HG03039 (cell line): ENCODE measurements around the gene SNTA1.
"Not testable (repeated sequence)": the region's sequence is repeated elsewhere in the genome, so short reads cannot be mapped to it uniquely, and the experiment has no call there.

Experiments used
- ATAC-seq: cut with Tn5 transposase; IDR thresholded peaks from one replicate; pipeline ENCODE4 v1.9.1; 2021; ENCODE audit warnings: mild to moderate bottlenecking, moderate library complexity; ENCODE audit not compliant: unreplicated experiment

Gene SNTA1

DNA sequence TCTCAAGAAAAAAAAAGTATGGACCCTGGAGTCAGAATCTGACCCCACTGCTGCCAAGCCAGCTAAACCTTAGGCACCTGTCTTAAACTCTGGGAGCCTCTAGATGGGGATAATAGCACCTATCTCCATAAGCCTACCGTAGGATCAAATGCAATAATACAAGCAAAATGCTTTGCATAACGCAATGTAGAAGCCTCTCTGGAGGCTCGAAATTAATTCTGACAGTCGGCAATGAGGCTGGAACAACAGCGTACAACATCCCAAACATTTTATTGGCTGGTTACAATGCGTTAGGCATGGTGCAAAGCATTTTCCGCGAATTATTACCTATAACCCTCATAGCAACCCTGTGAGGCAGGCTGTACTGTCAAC is 42.8 kb downstream of the SNTA1 start:
- ATAC-seq, result no peak

DNA sequence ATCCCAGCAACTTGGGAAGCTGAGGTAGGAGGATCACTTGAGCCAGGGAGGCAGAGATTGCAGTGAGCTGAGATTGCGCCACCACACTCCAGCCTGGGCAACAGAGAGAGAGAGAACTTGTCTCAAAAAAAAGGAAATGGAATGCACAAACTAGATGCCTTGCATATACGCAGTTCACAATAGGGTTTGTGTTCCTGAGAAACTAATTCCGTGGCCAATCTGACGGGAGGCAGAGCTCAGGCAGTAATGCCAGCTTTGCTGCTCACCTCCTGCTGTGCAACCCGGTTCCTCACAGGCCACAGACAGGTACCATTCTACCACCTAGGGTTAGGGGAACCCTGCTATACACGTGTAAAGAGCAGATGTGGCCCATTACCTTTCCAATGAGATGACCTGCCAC is 43.6 kb downstream of the SNTA1 start:
- no peak for ATAC-seq

DNA sequence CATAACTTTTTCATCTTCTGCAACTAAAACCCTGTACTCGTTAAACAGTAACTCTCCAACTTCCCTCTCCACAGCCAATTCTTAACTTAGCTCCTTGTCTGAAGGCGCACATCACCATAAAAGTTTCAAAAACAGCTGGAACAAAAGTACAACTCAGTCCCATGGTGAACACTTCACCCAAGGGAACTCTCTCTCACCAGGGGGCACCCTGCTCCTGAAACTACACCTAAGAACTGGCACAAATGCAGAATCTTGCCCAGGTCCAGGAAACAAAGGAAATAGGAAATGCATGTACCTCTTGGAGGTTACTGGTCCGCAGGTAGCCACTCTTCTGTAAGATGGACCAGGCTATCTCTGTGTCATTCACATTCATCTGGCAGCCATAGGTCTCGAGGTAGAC is 48.8 kb downstream of the SNTA1 start:
- no peak for ATAC-seq

DNA sequence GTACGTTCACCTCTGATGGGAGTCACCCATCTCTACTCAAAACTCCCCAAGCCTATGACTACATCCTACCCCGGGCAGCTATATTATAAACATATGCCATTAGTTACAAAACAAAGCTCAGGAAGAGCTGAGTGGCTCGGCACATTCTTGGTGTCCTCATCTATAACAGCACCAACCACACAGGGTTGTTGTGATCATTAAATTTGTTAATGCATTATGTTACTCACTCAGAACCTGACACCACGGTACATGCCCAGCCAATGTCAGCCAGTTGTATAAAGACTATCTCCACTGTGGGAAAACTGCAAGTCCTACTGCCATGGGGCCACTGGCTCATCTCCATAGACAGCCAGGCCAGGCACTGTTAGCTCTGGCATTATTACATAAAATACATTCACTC is 50.0 kb downstream of the SNTA1 start:
- ATAC-seq, result no peak

DNA sequence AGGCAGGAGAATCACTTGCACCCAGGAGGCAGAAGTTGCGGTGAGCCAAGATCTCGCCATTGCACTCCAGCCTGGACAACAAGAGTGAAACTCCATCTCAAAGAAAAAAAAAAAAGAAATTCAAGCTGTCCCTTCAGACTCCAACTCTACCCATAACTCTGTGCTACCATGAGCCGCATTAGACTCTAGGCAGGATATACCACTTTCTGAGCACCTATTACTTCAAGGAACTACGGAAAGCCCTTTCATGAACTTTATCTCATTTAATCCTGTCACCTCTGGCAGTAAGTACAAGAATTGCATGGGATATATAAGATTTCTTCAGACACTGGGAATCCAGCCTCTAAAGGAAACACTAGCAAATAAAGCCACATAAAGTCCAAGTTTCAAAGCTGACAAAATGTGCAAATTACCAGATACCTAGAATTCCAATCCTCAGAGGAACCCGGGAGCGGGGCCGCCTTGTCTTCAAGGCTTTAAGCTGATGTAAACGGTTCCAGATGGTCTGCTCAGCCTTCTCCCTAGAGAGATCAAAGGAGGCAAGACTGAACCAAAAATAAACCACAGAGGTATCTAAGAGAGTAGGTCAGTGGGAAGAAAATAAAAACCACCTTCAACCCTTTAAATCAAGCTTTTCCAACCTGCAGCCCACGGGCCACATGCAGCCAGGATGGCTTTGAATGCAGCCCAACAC is 51.7 kb downstream of the SNTA1 start:
- ATAC-seq, result no peak

DNA sequence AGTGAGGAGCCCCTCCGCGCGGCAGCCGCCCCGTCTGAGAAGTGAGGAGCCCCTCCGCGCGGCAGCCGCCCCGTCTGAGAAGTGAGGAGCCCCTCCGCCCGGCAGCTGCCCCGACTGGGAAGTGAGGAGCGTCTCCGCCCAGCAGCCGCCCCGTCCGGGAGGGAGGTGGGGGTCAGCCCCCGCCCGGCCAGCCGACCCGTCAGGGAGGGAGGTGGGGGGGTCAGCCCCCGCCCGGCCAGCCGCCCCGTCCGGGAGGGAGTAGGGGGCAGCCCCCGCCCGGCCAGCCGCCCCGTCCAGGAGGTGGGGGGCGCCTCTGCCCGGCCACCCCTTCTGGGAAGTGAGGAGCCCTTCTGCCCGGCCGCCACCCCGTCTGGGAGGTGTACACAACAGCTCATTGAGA is 54.2 kb downstream of the SNTA1 start:
- ATAC-seq, result not testable (repeated sequence)

DNA sequence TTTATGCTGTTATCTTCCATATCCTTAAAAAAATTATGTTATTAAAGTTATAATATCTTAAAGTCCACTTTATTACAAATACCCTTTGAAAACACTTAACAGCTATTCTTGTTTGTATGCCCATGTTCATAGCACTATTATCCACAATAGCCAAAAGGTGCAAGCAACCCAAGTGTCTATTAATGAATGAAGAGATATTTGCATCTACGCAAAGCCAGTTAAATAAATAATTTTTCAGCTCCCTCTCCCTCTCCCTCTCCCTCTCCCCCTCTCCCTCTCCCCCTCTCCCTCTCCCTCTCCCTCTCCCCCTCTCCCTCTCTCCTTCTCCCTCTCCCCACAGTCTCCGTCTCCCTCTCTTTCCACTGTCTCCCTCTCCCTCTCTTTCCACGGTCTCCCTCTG is 55.3 kb downstream of the SNTA1 start:
- ATAC-seq, result no peak

DNA sequence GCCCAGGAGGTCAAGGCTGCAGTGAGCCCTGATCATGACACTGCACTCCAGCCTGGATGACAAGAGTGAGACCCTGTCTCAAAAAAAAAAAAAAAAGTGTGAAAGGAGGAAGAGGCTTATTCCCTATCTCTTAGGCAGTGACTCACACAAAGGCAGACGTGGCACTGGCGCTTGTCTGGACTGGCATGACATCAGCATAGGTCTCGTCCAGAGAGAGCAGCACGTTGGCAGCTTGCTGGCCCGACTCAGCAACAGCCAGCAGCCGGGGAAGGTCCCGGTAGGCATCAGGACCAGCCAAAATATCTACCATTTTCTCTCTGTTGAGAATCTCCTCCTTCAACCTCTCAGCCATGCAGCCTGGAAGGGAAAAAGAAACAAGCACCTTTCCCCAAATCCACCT is 56.4 kb downstream of the SNTA1 start:
- ATAC-seq, result no peak

DNA sequence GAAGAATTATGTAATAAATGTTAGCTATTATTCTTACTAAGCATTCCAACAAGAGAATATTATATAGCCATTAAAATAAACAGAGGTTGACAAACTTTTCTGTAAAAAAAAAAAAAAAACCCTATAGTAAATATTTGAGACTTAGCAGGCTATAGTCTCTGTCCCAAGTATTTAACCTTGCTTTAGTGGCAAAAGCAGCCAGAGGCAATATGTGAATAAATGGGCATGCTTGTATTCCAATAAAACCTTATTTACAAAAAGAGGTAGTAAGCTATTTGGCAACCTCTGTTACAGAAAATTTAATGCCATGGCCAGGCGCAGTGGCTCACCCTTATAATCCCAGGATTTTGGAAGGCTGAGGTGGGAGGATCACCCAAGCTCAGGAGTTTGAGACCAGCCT is 56.9 kb downstream of the SNTA1 start:
- ATAC-seq, result no peak

DNA sequence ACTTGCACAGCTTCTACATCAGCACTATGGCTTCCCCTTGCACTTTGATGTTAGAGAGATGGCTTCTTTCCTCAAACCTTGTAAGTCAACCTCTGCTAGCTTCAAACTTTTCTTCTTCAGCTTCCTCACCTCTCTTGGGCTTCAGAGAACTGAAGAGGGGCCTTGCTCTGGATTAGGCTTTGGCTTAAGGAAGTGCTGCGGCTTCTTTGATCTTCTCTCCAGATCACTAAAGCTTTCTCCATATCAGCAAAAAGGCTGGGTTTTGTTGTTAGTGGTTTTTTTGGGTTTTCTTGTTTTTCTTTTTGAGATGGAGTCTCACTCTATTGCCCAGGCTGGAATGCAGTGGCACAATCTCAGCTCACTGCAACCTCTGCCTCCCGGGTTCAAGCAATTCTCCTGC is 66.2 kb downstream of the SNTA1 start:
- ATAC-seq, result no peak

DNA sequence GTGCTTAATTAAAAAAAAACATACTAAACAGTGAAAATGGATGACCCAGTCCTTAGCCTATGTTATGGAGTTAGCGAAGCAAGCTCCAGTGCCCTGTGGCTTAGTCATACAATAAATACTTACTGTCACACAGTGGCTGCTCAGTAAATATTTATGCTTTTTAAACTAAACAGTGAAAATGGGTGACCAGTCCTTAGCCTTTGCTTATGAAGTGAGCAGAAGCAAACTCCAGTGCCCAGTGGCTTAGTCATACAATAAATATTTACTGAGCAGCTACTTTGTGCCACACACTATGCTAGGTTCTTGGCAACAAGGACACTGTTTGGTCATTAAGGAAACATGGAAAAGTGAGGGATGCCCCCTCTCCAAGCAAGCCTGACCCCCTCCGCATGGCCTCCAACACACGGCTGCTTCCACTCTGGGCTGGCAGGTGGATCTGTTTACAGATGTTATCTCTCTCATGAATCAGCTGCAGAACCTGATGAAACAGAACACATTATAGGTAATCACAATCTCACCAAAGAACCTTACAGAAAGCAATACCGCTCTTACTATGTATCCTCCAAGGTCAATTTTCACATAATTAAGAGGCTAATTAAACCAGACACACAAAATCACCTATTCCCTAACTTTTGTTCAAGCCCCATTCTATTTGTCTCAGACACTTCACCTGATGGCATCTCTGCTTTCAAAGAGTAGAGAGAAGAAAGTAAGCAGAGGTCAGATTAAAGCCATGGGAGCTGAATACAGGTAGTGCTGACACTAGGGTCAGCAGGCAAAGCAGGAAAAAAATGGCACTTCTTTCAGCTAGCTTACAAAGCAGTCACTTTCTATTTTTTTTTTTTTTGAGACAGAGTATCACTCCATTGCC is 69.6 kb downstream of the SNTA1 start:
- ATAC-seq, result no peak

DNA sequence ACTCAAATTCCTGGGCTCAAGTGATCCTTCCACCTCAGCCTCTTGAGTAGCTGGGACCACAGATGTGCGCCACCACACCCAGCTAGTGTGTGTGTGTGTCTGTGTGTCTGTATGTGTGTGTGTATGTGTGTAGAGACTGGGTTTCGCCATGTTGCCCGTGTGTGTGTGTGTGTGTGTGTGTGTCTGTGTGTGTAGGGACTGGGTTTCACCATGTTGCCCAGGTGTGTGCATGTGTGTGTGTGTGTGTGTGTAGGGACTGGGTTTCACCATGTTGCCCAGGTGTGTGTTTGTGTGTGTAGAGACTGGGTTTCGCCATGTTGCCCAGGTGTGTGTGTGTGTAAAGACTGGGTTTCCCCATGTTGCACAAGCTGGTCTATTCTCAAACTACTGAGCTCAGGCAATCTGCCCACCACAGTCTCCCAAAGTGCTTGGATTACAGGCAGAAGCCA is 70.5 kb downstream of the SNTA1 start:
- ATAC-seq, result no peak

DNA sequence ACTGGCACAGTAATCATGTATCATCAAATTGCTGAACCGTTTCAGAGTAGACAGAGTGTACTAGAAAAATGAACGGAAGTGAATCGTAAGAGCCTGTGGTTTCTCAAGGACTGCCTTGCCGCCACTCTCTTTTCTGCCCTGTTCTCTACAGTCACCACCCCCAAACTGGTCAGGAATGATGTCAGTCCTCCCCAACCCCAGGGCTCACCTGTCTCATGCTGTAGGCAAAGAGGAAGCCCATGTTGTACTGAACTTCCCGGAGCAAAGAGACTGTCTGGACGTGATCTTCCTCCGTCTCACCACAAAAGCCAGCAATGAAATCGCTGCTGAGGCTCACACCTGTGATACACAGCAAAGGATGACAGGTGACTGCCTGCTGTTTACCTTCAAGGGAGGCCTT is 73.3 kb downstream of the SNTA1 start:
- ATAC-seq, result no peak

DNA sequence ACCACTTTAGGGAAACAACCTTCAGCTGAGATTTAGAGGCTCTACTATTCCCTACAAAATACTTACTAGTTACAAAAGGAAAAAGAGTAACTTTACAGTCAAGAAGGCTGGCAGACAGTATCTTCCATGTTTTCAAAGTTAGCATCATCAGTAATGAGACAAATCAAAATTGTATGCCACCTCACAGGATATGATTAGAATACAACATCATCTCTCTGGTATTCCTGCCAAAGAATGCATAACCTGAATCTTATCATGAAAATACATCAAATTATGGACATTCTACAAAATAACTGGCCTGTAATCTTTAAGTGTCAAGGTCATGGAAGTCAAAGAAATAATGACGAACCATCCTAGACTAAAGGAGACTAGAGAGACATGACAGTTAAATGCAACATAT is 80.7 kb downstream of the SNTA1 start:
- no peak for ATAC-seq

DNA sequence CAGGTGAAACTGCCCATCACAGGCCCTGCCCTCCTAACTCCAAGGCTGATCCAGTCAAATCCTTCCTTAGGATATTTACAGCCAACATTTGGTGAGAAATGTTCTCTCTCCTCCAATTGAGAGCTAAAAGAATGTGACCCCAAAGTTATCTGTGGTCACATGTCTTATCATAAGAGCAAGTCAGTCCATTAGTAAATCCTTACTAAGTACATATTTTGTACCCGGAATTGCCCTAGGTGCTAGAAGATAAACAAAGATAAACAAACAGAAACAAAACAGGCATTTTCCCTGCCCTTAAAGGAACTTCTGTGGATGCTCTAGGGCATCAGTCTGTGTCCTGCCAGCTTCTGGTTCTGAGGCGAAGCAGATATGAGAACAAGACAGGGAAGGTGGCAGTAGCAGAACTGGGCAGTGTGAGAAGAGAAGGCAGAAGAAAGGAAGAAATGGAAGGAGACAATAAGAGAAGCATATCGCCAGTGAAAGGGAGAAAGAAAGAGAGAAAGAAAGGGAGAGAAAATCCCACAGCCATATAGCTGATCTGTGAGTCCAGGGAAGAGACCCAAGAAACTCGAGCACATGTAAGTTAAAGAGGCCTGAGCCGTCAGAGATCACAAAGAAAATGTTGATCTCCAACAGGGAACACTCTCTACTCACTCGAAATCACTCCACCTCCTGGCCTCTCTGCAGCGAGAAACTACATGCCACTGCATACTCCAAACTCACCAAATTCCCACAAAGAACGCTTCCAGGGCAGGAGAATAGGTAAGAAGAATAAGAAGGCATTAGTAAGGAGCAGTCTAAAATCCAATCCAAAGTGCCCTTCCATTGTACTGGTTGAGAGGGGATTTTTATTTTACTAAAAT is 83.9 kb downstream of the SNTA1 start:
- ATAC-seq, result no peak
